ENCODE results near the gene TXLNG.

- TF ChIP-seq GABPA (IDR thresholded peaks at IDR 0.05; ENCODE audit: low read depth) (no peak), CTCF (IDR thresholded peaks at IDR 0.05; ENCODE audit: insufficient read depth, low read length) (no peak)
Measured at GRCh38 chrX:16778545-16778944, 7.7 kb upstream of the TXLNG start.

All from HL-60 (cell line).